Panc1 (cell line): Measurements from ENCODE around the gene DSCAML1.

ENCODE experiments used
- CTCF ChIP-seq: fragments of 450-650 bp; IDR thresholded peaks from 2 replicates; pipeline ENCODE4 v1.5.1; 2017; ENCODE audit warnings: mild to moderate bottlenecking
- POLR2AphosphoS5 ChIP-seq: IDR thresholded peaks from 2 replicates; pipeline ENCODE4 v1.6.1; 2012; ENCODE audit warnings: mild to moderate bottlenecking, low read depth, low read length, moderate library complexity
- REST ChIP-seq, 2 experiments: IDR thresholded peaks; 2 replicates each; pipeline ENCODE4 v1.6.1; 2011 to 2012; ENCODE audit warnings: low read depth in 2 of 2, control low read depth in 1 of 2, low read length in 1 of 2, mild to moderate bottlenecking in 1 of 2, moderate library complexity in 1 of 2; ENCODE audit not compliant: insufficient read depth in 1 of 2

GRCh38 chr11:117771197-117771596 is 25.8 kb downstream of the DSCAML1 start:
- TF ChIP-seq CTCF (no peak), POLR2AphosphoS5 (no peak), REST (IDR thresholded peaks at IDR 0.05; ENCODE audit: insufficient read depth in 1 of 2, low read depth in 2 of 2, low read length in 1 of 2) (no peak)
